22Rv1 (cell line): ENCODE data around the gene RNF34.
A peak's percentile ranks its signal among the peaks of the same experiment; 100 is the strongest.

ENCODE experiments used
- H3K27ac ChIP-seq: fragments of 450-650 bp; 2 replicates; pipeline ENCODE4 v1.5.1; 2017
- CTCF ChIP-seq: fragments of 450-650 bp; IDR thresholded peaks from 2 replicates; pipeline ENCODE4 v1.5.1; 2017; ENCODE audit warnings: mild to moderate bottlenecking
- ZFX ChIP-seq: fragments of 450-650 bp; IDR thresholded peaks from 2 replicates; pipeline ENCODE4 v1.6.1; 2017; ENCODE audit warnings: antibody characterized with exemption, borderline replicate concordance

RNF34 gene

GRCh38 chr12:121468499-121468801 lies 68.5 kb downstream of the RNF34 start:
- peak overlapping the region; percentile 68; the same call in 1 of the 2 replicates for H3K27ac ChIP-seq
- TF ChIP-seq CTCF (no peak), ZFX (no peak)

DNA sequence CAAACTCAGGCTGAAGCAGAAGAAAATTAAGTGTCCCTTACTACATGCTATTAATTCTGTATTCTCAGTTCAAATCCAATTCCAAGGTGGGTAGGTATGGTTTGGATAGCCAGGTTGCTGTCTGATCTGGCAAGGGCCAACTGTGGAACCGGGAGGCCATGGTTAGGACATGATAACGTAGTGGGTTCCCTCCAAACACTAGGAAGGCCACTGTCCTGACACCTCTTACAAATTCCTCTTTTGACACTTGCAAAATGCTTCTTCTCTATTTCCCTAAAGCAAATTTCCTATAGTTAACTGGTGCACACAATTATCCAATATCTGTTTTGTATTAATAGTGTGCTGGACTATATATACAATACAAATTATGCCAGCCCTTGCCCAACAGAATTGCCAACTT lies 70.8 kb downstream of the RNF34 start:
- H3K27ac ChIP-seq, result no peak overlapping the region
- TF ChIP-seq CTCF (no peak), ZFX (no peak)

- no peak overlapping the region for H3K27ac ChIP-seq
- TF ChIP-seq CTCF, result no peak
- TF ChIP-seq ZFX, result no peak
Observed at GRCh38 chr12:121472150-121472905, 72.4 kb downstream of the RNF34 start.
